WTC11 (cell line): ENCODE measurements around the gene TMC4.

Experiments used
- CBFB ChIP-seq: sonication (generic); formaldehyde crosslinking; IDR thresholded peaks from 2 replicates; pipeline ENCODE4 v1.8.1; 2022; ENCODE audit warnings: mild to moderate bottlenecking, low read depth, missing genetic modification reagents
- CREB1 ChIP-seq: sonication (generic); formaldehyde crosslinking; IDR thresholded peaks from 2 replicates; pipeline ENCODE4 v1.8.0; 2023; ENCODE audit warnings: mild to moderate bottlenecking, missing genetic modification reagents
- ESRRA ChIP-seq: sonication (generic); formaldehyde crosslinking; IDR thresholded peaks from 2 replicates; pipeline ENCODE4 v1.8.1; 2022; ENCODE audit warnings: mild to moderate bottlenecking, missing genetic modification reagents, borderline replicate concordance
- ETV6 ChIP-seq: sonication (generic); formaldehyde crosslinking; IDR thresholded peaks from 2 replicates; pipeline ENCODE4 v1.8.1; 2022; ENCODE audit warnings: mild to moderate bottlenecking, missing genetic modification reagents
- NFYB ChIP-seq: sonication (generic); formaldehyde crosslinking; conservative IDR thresholded peaks from 2 replicates; pipeline ENCODE4 v1.8.0; 2022; ENCODE audit warnings: low read depth, missing genetic modification reagents
- NR2C2 ChIP-seq: sonication (generic); formaldehyde crosslinking; IDR thresholded peaks from 2 replicates; pipeline ENCODE4 v1.8.0; 2022; ENCODE audit warnings: mild to moderate bottlenecking, missing genetic modification reagents
- SP1 ChIP-seq: sonication (generic); formaldehyde crosslinking; conservative IDR thresholded peaks from 2 replicates; pipeline ENCODE4 v1.8.1; 2022; ENCODE audit warnings: missing genetic modification reagents
- TCF7 ChIP-seq: sonication (generic); formaldehyde crosslinking; IDR thresholded peaks from 2 replicates; pipeline ENCODE4 v1.8.0; 2022; ENCODE audit warnings: mild to moderate bottlenecking, low read depth, missing genetic modification reagents, moderate library complexity
- ZBTB21 ChIP-seq: sonication (generic); formaldehyde crosslinking; IDR thresholded peaks from 2 replicates; pipeline ENCODE4 v1.8.1; 2023; ENCODE audit warnings: mild to moderate bottlenecking, missing genetic modification reagents, borderline replicate concordance
- ZNF121 ChIP-seq: sonication (generic); formaldehyde crosslinking; IDR thresholded peaks from 2 replicates; pipeline ENCODE4 v1.8.0; 2023; ENCODE audit warnings: missing genetic modification reagents
- TF ChIP-seq, protein P1 (sequence below): sonication (generic); formaldehyde crosslinking; IDR thresholded peaks from 2 replicates; pipeline ENCODE4 v1.8.0; 2022; ENCODE audit warnings: mild to moderate bottlenecking, missing genetic modification reagents
- TF ChIP-seq, protein P2 (sequence below): sonication (generic); formaldehyde crosslinking; IDR thresholded peaks from 2 replicates; pipeline ENCODE4 v1.8.1; 2023; ENCODE audit warnings: mild to moderate bottlenecking, missing genetic modification reagents
- TF ChIP-seq, protein P3 (sequence below): fragments of 200-600 bp; IDR thresholded peaks from 2 replicates; pipeline ENCODE4 v1.8.0; 2022; ENCODE audit warnings: antibody characterized with exemption
- TF ChIP-seq, protein P4 (sequence below): sonication (generic); formaldehyde crosslinking; IDR thresholded peaks from 2 replicates; pipeline ENCODE4 v1.8.1; 2023; ENCODE audit warnings: mild to moderate bottlenecking, missing genetic modification reagents, borderline replicate concordance

DNA sequence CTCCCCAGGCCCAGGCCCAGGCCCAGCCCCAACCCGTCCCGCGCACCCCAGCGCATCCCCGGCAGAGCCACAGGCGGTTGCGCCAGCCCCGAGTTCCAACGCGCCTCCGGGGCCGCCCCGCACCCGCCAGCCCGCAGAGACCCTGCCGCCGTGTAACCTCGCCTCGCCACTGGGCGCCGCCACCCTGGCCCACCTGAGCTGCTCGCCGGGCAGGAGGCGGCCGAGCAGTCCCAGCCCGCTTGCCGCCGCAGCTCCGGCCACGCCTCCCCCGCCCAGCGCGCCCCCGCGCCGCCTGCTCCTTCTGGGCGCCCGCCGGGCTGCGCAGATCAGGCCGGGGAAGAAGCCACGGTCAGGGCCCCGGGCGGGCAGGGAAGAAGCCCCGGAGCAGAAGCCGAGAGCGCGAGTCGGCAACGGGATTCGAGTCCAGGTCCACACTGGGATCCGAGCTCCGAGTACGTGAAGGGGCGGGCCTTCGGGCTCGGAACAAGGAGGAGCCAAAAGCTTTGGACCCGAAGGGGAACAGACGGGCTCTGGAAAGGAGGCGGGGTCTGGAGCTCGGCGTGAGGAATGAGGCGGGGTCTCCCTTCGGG is 16.3 kb upstream of the TMC4 start, which contains the start of gene MBOAT7:
- TF ChIP-seq, protein P1, sequence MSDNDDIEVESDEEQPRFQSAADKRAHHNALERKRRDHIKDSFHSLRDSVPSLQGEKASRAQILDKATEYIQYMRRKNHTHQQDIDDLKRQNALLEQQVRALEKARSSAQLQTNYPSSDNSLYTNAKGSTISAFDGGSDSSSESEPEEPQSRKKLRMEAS, result no peak
- TF ChIP-seq, protein P2, sequence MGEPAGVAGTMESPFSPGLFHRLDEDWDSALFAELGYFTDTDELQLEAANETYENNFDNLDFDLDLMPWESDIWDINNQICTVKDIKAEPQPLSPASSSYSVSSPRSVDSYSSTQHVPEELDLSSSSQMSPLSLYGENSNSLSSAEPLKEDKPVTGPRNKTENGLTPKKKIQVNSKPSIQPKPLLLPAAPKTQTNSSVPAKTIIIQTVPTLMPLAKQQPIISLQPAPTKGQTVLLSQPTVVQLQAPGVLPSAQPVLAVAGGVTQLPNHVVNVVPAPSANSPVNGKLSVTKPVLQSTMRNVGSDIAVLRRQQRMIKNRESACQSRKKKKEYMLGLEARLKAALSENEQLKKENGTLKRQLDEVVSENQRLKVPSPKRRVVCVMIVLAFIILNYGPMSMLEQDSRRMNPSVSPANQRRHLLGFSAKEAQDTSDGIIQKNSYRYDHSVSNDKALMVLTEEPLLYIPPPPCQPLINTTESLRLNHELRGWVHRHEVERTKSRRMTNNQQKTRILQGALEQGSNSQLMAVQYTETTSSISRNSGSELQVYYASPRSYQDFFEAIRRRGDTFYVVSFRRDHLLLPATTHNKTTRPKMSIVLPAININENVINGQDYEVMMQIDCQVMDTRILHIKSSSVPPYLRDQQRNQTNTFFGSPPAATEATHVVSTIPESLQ (CRISPR knock-in tag), result no peak
- TF ChIP-seq, protein P3, sequence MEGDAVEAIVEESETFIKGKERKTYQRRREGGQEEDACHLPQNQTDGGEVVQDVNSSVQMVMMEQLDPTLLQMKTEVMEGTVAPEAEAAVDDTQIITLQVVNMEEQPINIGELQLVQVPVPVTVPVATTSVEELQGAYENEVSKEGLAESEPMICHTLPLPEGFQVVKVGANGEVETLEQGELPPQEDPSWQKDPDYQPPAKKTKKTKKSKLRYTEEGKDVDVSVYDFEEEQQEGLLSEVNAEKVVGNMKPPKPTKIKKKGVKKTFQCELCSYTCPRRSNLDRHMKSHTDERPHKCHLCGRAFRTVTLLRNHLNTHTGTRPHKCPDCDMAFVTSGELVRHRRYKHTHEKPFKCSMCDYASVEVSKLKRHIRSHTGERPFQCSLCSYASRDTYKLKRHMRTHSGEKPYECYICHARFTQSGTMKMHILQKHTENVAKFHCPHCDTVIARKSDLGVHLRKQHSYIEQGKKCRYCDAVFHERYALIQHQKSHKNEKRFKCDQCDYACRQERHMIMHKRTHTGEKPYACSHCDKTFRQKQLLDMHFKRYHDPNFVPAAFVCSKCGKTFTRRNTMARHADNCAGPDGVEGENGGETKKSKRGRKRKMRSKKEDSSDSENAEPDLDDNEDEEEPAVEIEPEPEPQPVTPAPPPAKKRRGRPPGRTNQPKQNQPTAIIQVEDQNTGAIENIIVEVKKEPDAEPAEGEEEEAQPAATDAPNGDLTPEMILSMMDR, result no peak
- TF ChIP-seq SP1 (CRISPR knock-in tag) (0 out of 2 replicates have a peak, but pooled peaks have one; percentile 29), NFYB (CRISPR knock-in tag) (no peak), TCF7 (CRISPR knock-in tag) (no peak), ETV6 (CRISPR knock-in tag) (peak; percentile 88; the same call in 1 of the 2 replicates), NR2C2 (no peak), CREB1 (CRISPR knock-in tag) (no peak), ESRRA (no peak), CBFB (CRISPR knock-in tag) (no peak; the same call in 1 of the 2 replicates), ZBTB21 (CRISPR knock-in tag) (no peak), ZNF121 (no peak)
- TF ChIP-seq, protein P4, sequence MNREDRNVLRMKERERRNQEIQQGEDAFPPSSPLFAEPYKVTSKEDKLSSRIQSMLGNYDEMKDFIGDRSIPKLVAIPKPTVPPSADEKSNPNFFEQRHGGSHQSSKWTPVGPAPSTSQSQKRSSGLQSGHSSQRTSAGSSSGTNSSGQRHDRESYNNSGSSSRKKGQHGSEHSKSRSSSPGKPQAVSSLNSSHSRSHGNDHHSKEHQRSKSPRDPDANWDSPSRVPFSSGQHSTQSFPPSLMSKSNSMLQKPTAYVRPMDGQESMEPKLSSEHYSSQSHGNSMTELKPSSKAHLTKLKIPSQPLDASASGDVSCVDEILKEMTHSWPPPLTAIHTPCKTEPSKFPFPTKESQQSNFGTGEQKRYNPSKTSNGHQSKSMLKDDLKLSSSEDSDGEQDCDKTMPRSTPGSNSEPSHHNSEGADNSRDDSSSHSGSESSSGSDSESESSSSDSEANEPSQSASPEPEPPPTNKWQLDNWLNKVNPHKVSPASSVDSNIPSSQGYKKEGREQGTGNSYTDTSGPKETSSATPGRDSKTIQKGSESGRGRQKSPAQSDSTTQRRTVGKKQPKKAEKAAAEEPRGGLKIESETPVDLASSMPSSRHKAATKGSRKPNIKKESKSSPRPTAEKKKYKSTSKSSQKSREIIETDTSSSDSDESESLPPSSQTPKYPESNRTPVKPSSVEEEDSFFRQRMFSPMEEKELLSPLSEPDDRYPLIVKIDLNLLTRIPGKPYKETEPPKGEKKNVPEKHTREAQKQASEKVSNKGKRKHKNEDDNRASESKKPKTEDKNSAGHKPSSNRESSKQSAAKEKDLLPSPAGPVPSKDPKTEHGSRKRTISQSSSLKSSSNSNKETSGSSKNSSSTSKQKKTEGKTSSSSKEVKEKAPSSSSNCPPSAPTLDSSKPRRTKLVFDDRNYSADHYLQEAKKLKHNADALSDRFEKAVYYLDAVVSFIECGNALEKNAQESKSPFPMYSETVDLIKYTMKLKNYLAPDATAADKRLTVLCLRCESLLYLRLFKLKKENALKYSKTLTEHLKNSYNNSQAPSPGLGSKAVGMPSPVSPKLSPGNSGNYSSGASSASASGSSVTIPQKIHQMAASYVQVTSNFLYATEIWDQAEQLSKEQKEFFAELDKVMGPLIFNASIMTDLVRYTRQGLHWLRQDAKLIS, result no peak
